ENCODE data around the gene ZNF836. TPM values are rescaled to one million over a fixed set of nuclear protein-coding genes. Genes with fewer than 3 reads are reported as not detected.

ZNF836 gene
- polyA plus RNA-seq, 2 of the 4 experiments (the other 2 are of a cell fraction): 0.81 to 0.85 TPM

DNA sequence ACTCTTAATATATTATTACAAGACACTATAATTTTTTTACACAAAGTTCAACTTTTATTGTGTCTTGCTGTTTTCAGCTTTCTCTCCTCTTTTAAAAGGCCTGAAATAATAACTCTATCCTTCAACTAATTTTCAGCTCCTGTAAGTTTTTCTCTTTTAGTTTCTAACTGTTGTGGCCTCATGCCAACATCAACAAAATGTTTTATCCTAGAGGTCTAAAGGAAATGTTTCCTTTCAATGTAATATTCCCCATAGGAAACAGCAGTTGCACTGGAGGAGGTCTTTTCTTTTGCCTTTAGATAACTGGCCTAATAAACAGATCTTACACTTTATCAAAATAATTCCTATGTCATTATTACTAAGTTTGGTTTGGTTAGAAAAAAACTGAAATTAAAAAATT lies 23.2 kb downstream of the ZNF836 start (continued):
- TF ChIP-seq, protein P1, sequence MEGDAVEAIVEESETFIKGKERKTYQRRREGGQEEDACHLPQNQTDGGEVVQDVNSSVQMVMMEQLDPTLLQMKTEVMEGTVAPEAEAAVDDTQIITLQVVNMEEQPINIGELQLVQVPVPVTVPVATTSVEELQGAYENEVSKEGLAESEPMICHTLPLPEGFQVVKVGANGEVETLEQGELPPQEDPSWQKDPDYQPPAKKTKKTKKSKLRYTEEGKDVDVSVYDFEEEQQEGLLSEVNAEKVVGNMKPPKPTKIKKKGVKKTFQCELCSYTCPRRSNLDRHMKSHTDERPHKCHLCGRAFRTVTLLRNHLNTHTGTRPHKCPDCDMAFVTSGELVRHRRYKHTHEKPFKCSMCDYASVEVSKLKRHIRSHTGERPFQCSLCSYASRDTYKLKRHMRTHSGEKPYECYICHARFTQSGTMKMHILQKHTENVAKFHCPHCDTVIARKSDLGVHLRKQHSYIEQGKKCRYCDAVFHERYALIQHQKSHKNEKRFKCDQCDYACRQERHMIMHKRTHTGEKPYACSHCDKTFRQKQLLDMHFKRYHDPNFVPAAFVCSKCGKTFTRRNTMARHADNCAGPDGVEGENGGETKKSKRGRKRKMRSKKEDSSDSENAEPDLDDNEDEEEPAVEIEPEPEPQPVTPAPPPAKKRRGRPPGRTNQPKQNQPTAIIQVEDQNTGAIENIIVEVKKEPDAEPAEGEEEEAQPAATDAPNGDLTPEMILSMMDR (IDR thresholded peaks at IDR 0.05): no peak
- TF ChIP-seq HOXA7 (CRISPR knock-in tag; IDR thresholded peaks at IDR 0.05): no peak
- no peak for TF ChIP-seq HOXB5 (CRISPR knock-in tag; IDR thresholded peaks at IDR 0.05)
- no peak for TF ChIP-seq ESRRA (IDR thresholded peaks at IDR 0.05; ENCODE audit: borderline replicate concordance, low read length)

GRCh38 chr19:52142001-52142595 lies 29.3 kb downstream of the ZNF836 start:
- no peak for ATAC-seq
- POLR2A ChIA-PET: no interaction called here
- Histone ChIP-seq H3K4me1 (no peaks in the 10 kb centered on the region), H3K4me2 (no peak overlapping the region), H3K4me3 (no peak overlapping the region), H3K9me3 (peaks cover 91% of the 10 kb centered on the region), H3K27ac (no peak overlapping the region)
- no peak for TF ChIP-seq CHD2 (IDR thresholded peaks at IDR 0.05; ENCODE audit: low read length, partially characterized antibody)
- TF ChIP-seq MYC (IDR thresholded peaks at IDR 0.05; ENCODE audit: borderline replicate concordance, low read length): no peak
- no peak for TF ChIP-seq NPAS2 (CRISPR knock-in tag; IDR thresholded peaks at IDR 0.05; ENCODE audit: borderline replicate concordance)
- TF ChIP-seq TFCP2L1 (CRISPR knock-in tag; IDR thresholded peaks at IDR 0.05): no peak
- no peak for TF ChIP-seq RCOR1 (IDR thresholded peaks at IDR 0.05; ENCODE audit: low read depth, low read length)
- TF ChIP-seq ZSCAN20 (CRISPR knock-in tag; IDR thresholded peaks at IDR 0.05): no peak
- no peak for TF ChIP-seq ZFP36 (IDR thresholded peaks at IDR 0.05; ENCODE audit: borderline replicate concordance, partially characterized antibody)
- no peak for TF ChIP-seq KDM1A (IDR thresholded peaks at IDR 0.05; ENCODE audit: low read depth)
- TF ChIP-seq POLR2A (IDR thresholded peaks at IDR 0.05; ENCODE audit: low read length): no peak
- TF ChIP-seq CBX8 (IDR thresholded peaks at IDR 0.05): no peak
- no peak for TF ChIP-seq HOXB13 (CRISPR knock-in tag; IDR thresholded peaks at IDR 0.05; ENCODE audit: low read depth)
- no peak for FAIRE-seq
- no peak for DNase-seq (ENCODE audit: low read depth in 1 of 2, low spot score in 1 of 2)
- 0% methylated on average over 3 of the region's 3 CpGs for WGBS (ENCODE audit: missing lambda C conversion rate)
- CTCF ChIA-PET: no interaction called here

DNA sequence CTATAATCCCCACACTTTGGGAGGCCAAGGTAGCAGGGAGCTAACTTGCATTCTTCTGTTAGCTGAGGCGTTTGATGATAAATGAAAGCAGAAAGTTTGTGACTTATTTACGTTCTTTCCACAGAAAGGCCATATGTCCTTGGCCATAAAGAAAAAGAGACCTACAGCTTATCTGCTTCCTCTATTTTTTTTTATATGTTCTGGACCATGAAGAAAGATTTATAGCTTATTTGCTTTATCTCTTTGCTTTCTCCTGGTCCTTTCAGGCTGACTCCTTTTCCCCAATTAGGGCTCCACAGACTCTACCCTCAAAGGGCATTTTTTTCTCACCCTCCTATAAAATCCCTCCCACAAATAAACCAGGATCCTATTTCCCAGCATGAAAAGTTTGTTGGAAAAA lies 30.2 kb downstream of the ZNF836 start:
- 28% methylated on average over 2 of the region's 2 CpGs for WGBS (ENCODE audit: missing lambda C conversion rate)
- TF ChIP-seq MYC (IDR thresholded peaks at IDR 0.05; ENCODE audit: borderline replicate concordance, low read length): no peak
- no peak for TF ChIP-seq CBX2 (IDR thresholded peaks at IDR 0.05; ENCODE audit: borderline replicate concordance, low read depth)
- no peak for TF ChIP-seq RAD21 (conservative IDR thresholded peaks at IDR 0.05 in 1 of 2, IDR thresholded peaks at IDR 0.05 in 1 of 2)
- TF ChIP-seq RNF2 (IDR thresholded peaks at IDR 0.05; ENCODE audit: borderline replicate concordance, low read depth): no peak
- no peak for TF ChIP-seq RARB (CRISPR knock-in tag; IDR thresholded peaks at IDR 0.05)
- no peak for TF ChIP-seq CEBPB (IDR thresholded peaks at IDR 0.05)
- TF ChIP-seq ATOH8 (CRISPR knock-in tag; IDR thresholded peaks at IDR 0.05; ENCODE audit: low read depth): no peak
- TF ChIP-seq BCL3 (IDR thresholded peaks at IDR 0.05): no peak
- no peak for TF ChIP-seq PBX3 (IDR thresholded peaks at IDR 0.05)
- TF ChIP-seq FOXS1 (CRISPR knock-in tag; IDR thresholded peaks at IDR 0.05): no peak
- no peak for TF ChIP-seq NFE2L2 (conservative IDR thresholded peaks at IDR 0.05; ENCODE audit: low read length)
- no peak for FAIRE-seq
- H3K27ac ChIP-seq: no peak overlapping the region
- DNase-seq (ENCODE audit: low read depth in 1 of 2, low spot score in 1 of 2): no peak
- CTCF ChIA-PET: interaction anchor here (1.4 to 1.6 kb wide), 2 partner anchors 11 to 96 kb away, joined by 3 to 5 read pairs; no protein-coding TSS in a partner anchor
- H3K9me3 ChIP-seq: peaks cover 88% of the 10 kb centered on the region
- POLR2A ChIA-PET: no interaction called here
- no peaks in the 10 kb centered on the region for H3K4me1 ChIP-seq
- no peak for ATAC-seq
- H3K4me3 ChIP-seq: no peak overlapping the region
- no peak overlapping the region for H3K4me2 ChIP-seq

All from A549 (cell line).